K562 (cell line): ENCODE results near the gene MARCKS.

Experiments used
- CBX5 ChIP-seq: IDR thresholded peaks from 2 replicates; pipeline ENCODE4 v1.6.1; 2014; ENCODE audit warnings: low read depth, borderline replicate concordance
- CTCF ChIP-seq, 3 experiments: IDR thresholded peaks in 2 of 3; conservative IDR thresholded peaks in 1 of 3; 2 replicates each; pipeline ENCODE4 v1.5.1; 2011 to 2012; ENCODE audit warnings: low read length in 3 of 3, mild to moderate bottlenecking in 3 of 3, control low read depth in 2 of 3, improper control_type of control experiment in 1 of 3, inconsistent platforms in 1 of 3, low read depth in 1 of 3, mixed read lengths in 1 of 3, moderate library complexity in 1 of 3; ENCODE audit not compliant: insufficient read depth in 2 of 3
- GATAD2B ChIP-seq: fragments of 450-650 bp; IDR thresholded peaks from 2 replicates; pipeline ENCODE4 v1.6.1; 2017; ENCODE audit warnings: mild to moderate bottlenecking, borderline replicate concordance
- MTA2 ChIP-seq: fragments of 450-650 bp; IDR thresholded peaks from 2 replicates; pipeline ENCODE4 v1.6.1; 2016; ENCODE audit warnings: low read depth
- POLR2A ChIP-seq: fragments of 450-650 bp; conservative IDR thresholded peaks from 2 replicates; pipeline ENCODE4 v1.6.1; 2016
- SMARCA4 ChIP-seq: fragments of 450-650 bp; IDR thresholded peaks from 2 replicates; pipeline ENCODE4 v1.6.1; 2016
- SREBF1 ChIP-seq: fragments of 150-350 bp; IDR thresholded peaks from 2 replicates; pipeline ENCODE4 v1.6.1; 2014; ENCODE audit warnings: antibody characterized with exemption, low read depth, low read length, borderline replicate concordance
- ZBTB33 ChIP-seq: sonication (generic); formaldehyde crosslinking; IDR thresholded peaks from 2 replicates; pipeline ENCODE4 v1.8.1; 2023; ENCODE audit warnings: mild to moderate bottlenecking, missing genetic modification reagents
- ZFP36 ChIP-seq: fragments of 150-350 bp; IDR thresholded peaks from 2 replicates; pipeline ENCODE4 v1.6.1; 2018; ENCODE audit warnings: low read length, low read depth; ENCODE audit not compliant: partially characterized antibody
- ZNF274 ChIP-seq: IDR thresholded peaks from 2 replicates; pipeline ENCODE4 v1.6.1; 2011; ENCODE audit warnings: low read depth, mild to moderate bottlenecking, low read length, moderate library complexity, borderline replicate concordance
- TF ChIP-seq, protein P1 (sequence below): fragments of 450-650 bp; IDR thresholded peaks from 2 replicates; pipeline ENCODE4 v1.6.1; 2016; ENCODE audit warnings: antibody characterized with exemption
- TF ChIP-seq, protein P2 (sequence below), 3 experiments: fragments of 200-800 bp in 1 of 3; sonication (Bioruptor generic) in 1 of 3; sonication (generic) in 1 of 3; formaldehyde crosslinking in 1 of 3; IDR thresholded peaks; 2 replicates each; pipeline versions ENCODE4 v1.6.1 to v1.8.0; 2016 to 2022; ENCODE audit warnings: mild to moderate bottlenecking in 2 of 3, missing compliant biosample characterization in 2 of 3, missing genetic modification characterization in 2 of 3, missing genetic modification reagents in 1 of 3

- TF ChIP-seq, protein P1, sequence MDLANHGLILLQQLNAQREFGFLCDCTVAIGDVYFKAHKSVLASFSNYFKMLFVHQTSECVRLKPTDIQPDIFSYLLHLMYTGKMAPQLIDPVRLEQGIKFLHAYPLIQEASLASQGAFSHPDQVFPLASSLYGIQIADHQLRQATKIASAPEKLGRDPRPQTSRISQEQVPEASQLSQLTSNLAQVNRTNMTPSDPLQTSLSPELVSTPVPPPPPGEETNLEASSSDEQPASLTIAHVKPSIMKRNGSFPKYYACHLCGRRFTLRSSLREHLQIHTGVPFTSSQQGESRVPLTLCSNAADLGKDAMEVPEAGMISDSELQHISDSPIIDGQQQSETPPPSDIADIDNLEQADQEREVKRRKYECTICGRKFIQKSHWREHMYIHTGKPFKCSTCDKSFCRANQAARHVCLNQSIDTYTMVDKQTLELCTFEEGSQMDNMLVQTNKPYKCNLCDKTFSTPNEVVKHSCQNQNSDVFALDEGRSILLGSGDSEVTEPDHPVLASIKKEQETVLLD = no peak
- TF ChIP-seq GATAD2B = no peak
- no peak for TF ChIP-seq ZFP36
- TF ChIP-seq CTCF (IDR thresholded peaks at IDR 0.05 in 2 of 3, conservative IDR thresholded peaks at IDR 0.05 in 1 of 3; ENCODE audit: insufficient read depth in 2 of 3, low read depth in 1 of 3, low read length in 3 of 3) = peak in 2 of 3 experiments; percentile 11 to 17; a peak in 2 of 6 replicates
- TF ChIP-seq SREBF1 = no peak
- no peak for TF ChIP-seq ZBTB33 (CRISPR knock-in tag)
- TF ChIP-seq, protein P2, sequence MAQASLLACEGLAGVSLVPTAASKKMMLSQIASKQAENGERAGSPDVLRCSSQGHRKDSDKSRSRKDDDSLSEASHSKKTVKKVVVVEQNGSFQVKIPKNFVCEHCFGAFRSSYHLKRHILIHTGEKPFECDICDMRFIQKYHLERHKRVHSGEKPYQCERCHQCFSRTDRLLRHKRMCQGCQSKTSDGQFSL (CRISPR knock-in tag; IDR thresholded peaks at IDR 0.05) = no peak
- TF ChIP-seq, protein P2 (tag; IDR thresholded peaks at IDR 0.05) = no peak
- no peak for TF ChIP-seq SMARCA4
- no peak for TF ChIP-seq MTA2
- no peak for TF ChIP-seq POLR2A
- no peak for TF ChIP-seq CBX5
- no peak for TF ChIP-seq ZNF274
Measured at GRCh38 chr6:113854531-113855499, 2.3 kb upstream of the MARCKS start.
